GM18907 (cell line): ENCODE measurements around the gene PCDH18.
"Not testable (repeated sequence)": the region's sequence is repeated elsewhere in the genome, so short reads cannot be mapped to it uniquely, and the experiment has no call there.

Source experiments
- ATAC-seq: cut with Tn5 transposase; IDR thresholded peaks from one replicate; pipeline ENCODE4 v1.9.1; 2021; ENCODE audit warnings: mild to moderate bottlenecking, moderate library complexity; ENCODE audit not compliant: unreplicated experiment

The PCDH18 gene

GRCh38 chr4:137529432-137529831, 2.9 kb downstream of the PCDH18 start:
- no peak for ATAC-seq

GRCh38 chr4:137528673-137529072, 3.6 kb downstream of the PCDH18 start:
- ATAC-seq: no peak

GRCh38 chr4:137526681-137527080, 5.6 kb downstream of the PCDH18 start:
- no peak for ATAC-seq

GRCh38 chr4:137524725-137525369, 7.4 kb downstream of the PCDH18 start:
- no peak for ATAC-seq

GRCh38 chr4:137523329-137523728, 9.0 kb downstream of the PCDH18 start:
- no peak for ATAC-seq

GRCh38 chr4:137521053-137521452, 11.2 kb downstream of the PCDH18 start:
- no peak for ATAC-seq

GRCh38 chr4:137519406-137519805, 12.9 kb downstream of the PCDH18 start:
- ATAC-seq: no peak

- not testable (repeated sequence) for ATAC-seq
These were observed 15.0 kb downstream of the PCDH18 start for GRCh38 chr4:137517323-137517722.

GRCh38 chr4:137514406-137515111, 17.7 kb downstream of the PCDH18 start:
- ATAC-seq: no peak

- ATAC-seq: no peak
These were observed 21.6 kb downstream of the PCDH18 start for GRCh38 chr4:137510557-137511265.

- ATAC-seq: no peak
These were observed 22.4 kb downstream of the PCDH18 start for GRCh38 chr4:137509855-137510282.

- no peak for ATAC-seq
These were observed 29.8 kb downstream of the PCDH18 start for GRCh38 chr4:137502339-137503129.

GRCh38 chr4:137496267-137496666, 36.0 kb downstream of the PCDH18 start:
- not testable (repeated sequence) for ATAC-seq

GRCh38 chr4:137495578-137495977, 36.7 kb downstream of the PCDH18 start:
- ATAC-seq: no peak

GRCh38 chr4:137483313-137483959, 48.9 kb downstream of the PCDH18 start:
- not testable (repeated sequence) for ATAC-seq

GRCh38 chr4:137479657-137480056, 52.6 kb downstream of the PCDH18 start:
- ATAC-seq: not testable (repeated sequence)

- ATAC-seq: no peak
These were observed 55.9 kb downstream of the PCDH18 start for GRCh38 chr4:137476345-137476744.

GRCh38 chr4:137474711-137475301, 57.5 kb downstream of the PCDH18 start:
- no peak for ATAC-seq

- ATAC-seq: no peak
These were observed 60.4 kb downstream of the PCDH18 start for GRCh38 chr4:137471895-137472294.

GRCh38 chr4:137471461-137471860, 60.8 kb downstream of the PCDH18 start:
- ATAC-seq: no peak
